ENCODE results near the gene CCR8.
A peak's percentile ranks its signal among the peaks of the same experiment; 100 is the strongest.

CCR8 gene, protein sequence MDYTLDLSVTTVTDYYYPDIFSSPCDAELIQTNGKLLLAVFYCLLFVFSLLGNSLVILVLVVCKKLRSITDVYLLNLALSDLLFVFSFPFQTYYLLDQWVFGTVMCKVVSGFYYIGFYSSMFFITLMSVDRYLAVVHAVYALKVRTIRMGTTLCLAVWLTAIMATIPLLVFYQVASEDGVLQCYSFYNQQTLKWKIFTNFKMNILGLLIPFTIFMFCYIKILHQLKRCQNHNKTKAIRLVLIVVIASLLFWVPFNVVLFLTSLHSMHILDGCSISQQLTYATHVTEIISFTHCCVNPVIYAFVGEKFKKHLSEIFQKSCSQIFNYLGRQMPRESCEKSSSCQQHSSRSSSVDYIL

GRCh38 chr3:39329493-39329892 is at the start of gene CCR8:
Gene CCR8, plus strand, starts transcription at chr3:39329709. Its CDS starts 2,623 bp downstream, at chr3:39332332.
- DNase-seq, result peak; percentile 18

DNA sequence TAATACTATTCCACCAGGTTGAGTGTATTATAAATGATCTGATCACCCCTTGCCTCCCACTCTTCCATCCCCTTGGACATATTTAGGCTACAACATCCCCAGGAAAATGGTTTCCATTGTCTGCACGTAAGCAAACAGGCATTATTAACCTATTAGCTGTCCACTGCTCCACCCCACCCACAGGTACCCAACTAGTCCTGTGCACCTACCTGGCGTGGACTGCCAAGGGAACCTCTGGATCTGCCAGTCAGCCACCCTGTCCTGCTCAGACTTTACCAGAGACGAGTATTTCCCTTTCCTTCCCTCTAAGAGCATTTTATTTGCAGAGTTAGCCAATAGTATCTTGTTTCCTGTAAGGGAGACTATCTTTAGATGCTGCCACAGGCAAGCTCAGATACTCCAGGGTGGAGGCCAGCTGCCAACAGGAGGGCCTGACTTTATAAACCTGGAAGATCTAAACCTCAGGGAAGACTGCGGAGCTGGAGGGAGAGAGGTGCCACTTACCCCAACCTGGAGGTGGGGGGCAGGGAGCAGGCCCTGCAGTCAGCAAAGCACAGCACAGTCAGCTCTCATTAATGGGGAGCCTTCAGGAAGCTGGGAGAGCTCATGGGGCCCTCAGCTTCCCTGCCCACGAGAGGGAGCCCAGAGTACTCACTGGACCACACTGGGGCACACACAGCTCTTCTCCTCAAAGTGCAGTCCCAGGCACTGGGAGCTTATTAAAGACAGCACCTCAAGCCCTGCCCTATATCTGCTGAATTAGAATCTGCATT is 49.6 kb upstream of the CCR8 start, which contains the start of gene CX3CR1:
TSS of gene CX3CR1 (minus strand) at position 292 of the 773 bp plus-strand sequence. CDS start 13,527 bp downstream, outside the sequence.
- no peak for DNase-seq

- DNase-seq, result no peak
Observed at GRCh38 chr3:39280571-39280970, 48.9 kb upstream of the CCR8 start.

GRCh38 chr3:39281533-39281932 is 48.0 kb upstream of the CCR8 start:
- DNase-seq, result no peak

GRCh38 chr3:39282057-39282456 is 47.5 kb upstream of the CCR8 start:
- DNase-seq, result no peak

GRCh38 chr3:39284457-39284881 is 45.0 kb upstream of the CCR8 start:
- no peak for DNase-seq

- no peak for DNase-seq
Observed at GRCh38 chr3:39285332-39285731, 44.2 kb upstream of the CCR8 start.

- no peak for DNase-seq
Observed at GRCh38 chr3:39286771-39287170, 42.7 kb upstream of the CCR8 start.

GRCh38 chr3:39287216-39288164 is 42.0 kb upstream of the CCR8 start:
- no peak for DNase-seq

DNA sequence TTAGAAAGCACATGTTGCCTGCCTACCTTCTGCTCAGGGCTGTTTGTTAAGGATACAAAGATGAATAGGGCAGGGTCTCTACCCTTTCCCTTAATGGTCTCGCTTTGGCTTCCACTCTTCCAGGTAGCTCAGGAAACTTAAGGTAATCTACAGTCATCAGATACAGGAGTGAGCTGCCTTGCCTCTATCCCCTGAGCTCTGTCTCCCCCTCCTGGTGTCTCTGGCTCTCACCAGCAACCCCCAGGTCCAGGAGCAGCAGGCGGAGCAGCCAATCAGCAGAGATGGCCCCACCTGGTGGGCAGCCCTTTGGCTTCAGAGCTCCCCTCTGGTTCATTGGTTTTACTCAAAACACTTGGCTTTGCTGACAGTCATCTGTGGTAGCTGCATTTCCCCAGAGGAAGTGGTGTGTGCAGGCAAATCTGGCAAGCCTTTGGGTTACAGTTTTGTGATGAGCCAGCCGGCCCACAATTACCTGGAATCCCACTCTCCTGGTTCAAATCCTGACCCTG is 41.2 kb upstream of the CCR8 start:
- DNase-seq, result peak; percentile 91

- DNase-seq, result no peak
Observed at GRCh38 chr3:39289107-39289506, 40.4 kb upstream of the CCR8 start.

DNA sequence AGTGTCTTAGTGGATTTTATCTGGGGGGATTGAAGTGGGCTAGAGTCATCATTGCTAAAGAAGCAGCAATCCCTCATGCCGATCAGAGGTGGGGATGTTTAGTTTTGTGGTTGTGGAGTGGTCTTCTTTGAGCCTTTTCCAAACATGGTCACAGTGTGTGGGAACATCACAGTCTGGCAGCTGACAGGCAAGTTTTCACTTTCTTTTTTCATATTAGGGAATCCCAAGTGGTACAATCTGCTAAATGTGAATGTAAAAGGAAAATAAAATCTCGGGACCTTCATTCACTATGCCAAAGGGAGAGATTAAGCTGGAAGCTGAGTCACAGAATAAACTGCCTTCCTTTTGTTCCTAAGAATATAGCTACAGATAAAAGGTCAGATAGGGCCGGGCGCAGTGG is 39.3 kb upstream of the CCR8 start:
- DNase-seq, result no peak

DNA sequence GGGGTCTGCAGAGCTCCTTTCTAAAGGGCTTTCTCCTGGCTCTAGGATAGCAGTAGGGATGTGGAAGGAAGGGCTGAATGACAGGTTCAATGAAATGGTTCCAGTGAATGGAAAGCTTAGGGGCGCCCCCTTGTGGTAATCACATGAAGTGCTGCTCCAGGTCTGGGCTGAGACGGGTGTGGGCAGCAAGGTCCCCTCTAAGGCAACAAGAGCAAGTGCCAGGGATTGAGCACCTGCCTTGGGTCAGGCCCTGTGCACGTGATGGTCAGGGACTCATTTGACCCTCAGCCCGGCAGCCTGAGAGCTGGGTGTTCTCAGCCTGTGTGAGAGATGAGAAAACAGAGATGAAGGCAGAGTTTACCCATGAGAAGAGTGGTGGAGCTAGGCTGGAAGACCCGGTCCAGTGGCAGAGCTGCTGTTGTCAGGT is 37.6 kb upstream of the CCR8 start:
- peak; percentile 78 for DNase-seq

DNA sequence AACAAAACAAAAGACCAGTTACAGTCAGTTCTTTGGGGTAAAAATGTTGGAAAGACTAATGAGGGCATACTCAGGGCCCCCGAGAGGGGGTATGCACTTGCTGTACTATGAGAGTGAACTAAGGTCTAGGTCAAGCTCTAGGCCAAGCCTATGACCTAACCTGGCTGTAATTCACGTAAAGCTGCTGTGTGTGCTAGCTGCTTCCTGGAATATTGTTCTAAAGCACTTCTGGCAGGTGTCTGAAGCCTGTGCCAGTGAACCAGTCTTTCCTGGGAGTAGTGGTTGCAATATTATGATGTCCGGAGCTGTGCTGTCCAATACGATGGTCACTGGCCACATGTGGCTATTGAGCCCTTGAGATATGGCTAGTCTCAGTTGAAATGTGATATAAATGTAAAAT is 36.5 kb upstream of the CCR8 start:
- DNase-seq, result no peak

GRCh38 chr3:39294446-39295183 is 34.9 kb upstream of the CCR8 start:
- DNase-seq, result no peak

GRCh38 chr3:39295184-39295775 is 34.2 kb upstream of the CCR8 start:
- DNase-seq, result no peak

GRCh38 chr3:39296197-39297077 is 33.1 kb upstream of the CCR8 start:
- DNase-seq, result no peak

DNA sequence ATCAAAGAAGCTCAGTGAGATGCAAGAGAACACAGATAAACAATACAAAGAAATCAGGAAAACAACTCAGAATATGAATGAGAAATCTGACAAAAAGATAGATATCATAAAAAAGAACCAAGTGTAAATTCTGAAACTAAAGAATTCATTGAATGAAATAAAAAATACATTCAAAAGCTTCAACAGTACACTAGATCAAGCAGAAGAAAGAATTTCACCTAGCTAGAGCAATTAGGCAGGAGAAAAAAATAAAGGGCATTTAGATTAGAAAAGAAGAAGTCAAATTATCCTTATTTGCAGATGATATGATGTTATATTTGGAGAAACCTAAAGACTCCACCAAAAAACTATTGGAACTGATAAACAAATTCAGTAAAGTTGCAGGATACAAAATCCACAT is 30.2 kb upstream of the CCR8 start:
- DNase-seq, result no peak

- no peak for DNase-seq
Observed at GRCh38 chr3:39302178-39302577, 27.3 kb upstream of the CCR8 start.

- DNase-seq, result no peak
Observed at GRCh38 chr3:39313289-39313688, 16.2 kb upstream of the CCR8 start.

- no peak for DNase-seq
Observed at GRCh38 chr3:39315420-39315819, 14.1 kb upstream of the CCR8 start.
